ENCODE data around the gene MAML3. TPM values are rescaled to one million over a fixed set of nuclear protein-coding genes. Genes with fewer than 3 reads are reported as not detected.

Gene MAML3
- total RNA-seq, 2 experiments from 2014 or later, result 4.0 to 4.1 TPM

DNA sequence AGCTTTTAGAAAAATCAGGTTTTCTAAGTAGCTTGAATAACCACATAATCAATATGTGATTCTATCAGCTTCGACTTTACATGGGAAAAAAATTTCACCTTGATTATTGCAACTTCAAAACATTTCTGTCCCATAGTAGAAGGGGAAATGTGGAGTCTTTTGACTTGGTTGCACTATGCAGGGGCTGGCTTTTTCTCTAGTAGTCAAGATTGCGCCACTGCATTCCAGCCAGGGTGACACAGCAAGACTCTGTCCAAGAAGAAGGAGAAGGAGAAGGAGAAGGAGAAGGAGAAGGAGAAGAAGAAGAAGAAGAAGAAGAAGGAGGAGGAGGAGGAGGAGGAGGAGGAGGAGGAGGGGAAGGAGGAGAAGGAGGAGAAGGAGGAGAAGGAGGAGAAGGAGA is 84.9 kb downstream of the MAML3 start:
- Mint-ChIP-seq H3K4me3 (no peak overlapping the region), H3K27ac (no peak overlapping the region), H3K4me1 (ENCODE audit: low read depth) (peaks cover 43% of the 10 kb centered on the region), H3K27me3 (ENCODE audit: low read depth) (peaks cover 20% of the 10 kb centered on the region), H3K36me3 (ENCODE audit: low read depth) (peaks cover 10% of the 10 kb centered on the region), H3K9me3 (ENCODE audit: insufficient read depth) (no peaks in the 10 kb centered on the region)
- ChIA-PET POLR2A (no interaction called here), CTCF (interaction anchor here (0.9 to 1.8 kb wide), 2 partner anchors 17 to 56 kb away, joined by 3 to 10 read pairs; no protein-coding TSS in a partner anchor)
- DNase-seq (no peak), ATAC-seq (no peak)

DNA sequence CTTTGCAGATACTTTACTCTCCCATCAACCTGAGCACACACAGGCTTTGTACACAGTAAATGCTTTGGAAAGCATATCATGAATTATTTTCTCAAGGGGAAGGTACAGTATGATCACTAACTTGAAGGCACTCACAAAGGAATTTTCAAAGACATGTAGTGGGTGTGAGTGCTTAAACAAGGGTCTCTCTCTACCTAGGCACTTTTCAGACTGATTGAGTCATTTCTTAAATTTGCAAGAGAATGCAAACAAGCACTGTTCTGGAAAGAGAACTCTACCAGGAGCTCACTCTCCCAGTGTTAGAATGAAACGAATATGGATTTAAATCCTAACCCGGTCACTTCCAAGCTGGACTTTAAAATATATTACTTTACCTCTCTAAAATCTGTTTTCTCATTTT is 85.7 kb downstream of the MAML3 start:
- no peak overlapping the region for H3K4me3 Mint-ChIP-seq
- no peak overlapping the region for H3K27ac Mint-ChIP-seq
- ChIA-PET CTCF (interaction anchor here (0.7 to 1.8 kb wide), 3 partner anchors 17 to 75 kb away, joined by 3 to 10 read pairs (median 3); no protein-coding TSS in a partner anchor), POLR2A (no interaction called here)
- H3K27me3 Mint-ChIP-seq (ENCODE audit: low read depth), result peaks cover 16% of the 10 kb centered on the region
- peaks cover 36% of the 10 kb centered on the region for H3K4me1 Mint-ChIP-seq (ENCODE audit: low read depth)
- DNase-seq (no peak), ATAC-seq (no peak)
- H3K36me3 Mint-ChIP-seq (ENCODE audit: low read depth), result peaks cover 6% of the 10 kb centered on the region
- H3K9me3 Mint-ChIP-seq (ENCODE audit: insufficient read depth), result no peaks in the 10 kb centered on the region

DNA sequence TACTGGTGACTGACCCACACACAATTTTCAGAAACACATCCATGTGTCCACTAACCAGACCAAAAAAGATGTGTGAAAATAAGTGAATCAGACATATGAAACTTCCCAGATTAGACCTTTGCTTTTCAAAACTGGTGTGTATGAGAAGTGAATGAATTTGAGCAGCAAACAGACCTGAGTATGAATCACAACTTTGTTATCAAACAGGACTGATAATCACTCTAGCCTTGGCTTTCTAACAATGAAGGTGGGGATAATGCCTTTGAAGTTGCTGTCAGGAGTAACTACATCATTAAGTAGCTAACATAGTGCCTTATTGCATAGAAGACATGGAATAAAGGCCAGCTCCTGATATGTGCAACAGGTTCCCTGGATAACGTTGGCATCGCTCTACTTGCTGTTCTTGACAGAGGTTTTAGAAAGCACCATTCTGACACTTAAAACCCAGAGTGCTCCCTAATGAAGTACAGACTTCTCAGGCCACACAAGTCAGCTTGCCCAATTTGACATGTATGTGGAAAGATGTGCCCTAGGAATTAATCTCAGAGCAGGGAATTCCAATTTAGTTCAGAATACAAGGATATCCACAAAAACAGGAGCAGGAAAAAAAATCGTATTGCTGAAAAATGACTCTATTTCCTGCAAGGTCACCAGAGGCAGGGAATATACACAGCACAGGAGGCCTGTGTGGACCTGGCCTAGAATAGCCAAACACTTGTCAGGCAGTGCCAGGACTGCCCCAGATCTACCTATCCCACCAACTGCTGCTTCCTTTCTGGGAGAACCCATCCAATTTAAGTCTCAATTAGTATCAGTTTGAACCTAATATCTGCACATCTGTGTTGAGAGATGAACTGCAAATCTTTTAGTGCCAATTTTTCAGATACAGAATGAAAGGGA is 87.7 kb downstream of the MAML3 start:
- Mint-ChIP-seq H3K4me3 (no peak overlapping the region), H3K4me1 (ENCODE audit: low read depth) (peaks cover 18% of the 10 kb centered on the region), H3K27me3 (ENCODE audit: low read depth) (peaks cover 15% of the 10 kb centered on the region), H3K9me3 (ENCODE audit: insufficient read depth) (no peaks in the 10 kb centered on the region), H3K27ac (no peak overlapping the region), H3K36me3 (ENCODE audit: low read depth) (peaks cover 3% of the 10 kb centered on the region)
- ATAC-seq (no peak), DNase-seq (no peak)
- CTCF ChIA-PET, result no interaction called here
- POLR2A ChIA-PET, result no interaction called here

DNA sequence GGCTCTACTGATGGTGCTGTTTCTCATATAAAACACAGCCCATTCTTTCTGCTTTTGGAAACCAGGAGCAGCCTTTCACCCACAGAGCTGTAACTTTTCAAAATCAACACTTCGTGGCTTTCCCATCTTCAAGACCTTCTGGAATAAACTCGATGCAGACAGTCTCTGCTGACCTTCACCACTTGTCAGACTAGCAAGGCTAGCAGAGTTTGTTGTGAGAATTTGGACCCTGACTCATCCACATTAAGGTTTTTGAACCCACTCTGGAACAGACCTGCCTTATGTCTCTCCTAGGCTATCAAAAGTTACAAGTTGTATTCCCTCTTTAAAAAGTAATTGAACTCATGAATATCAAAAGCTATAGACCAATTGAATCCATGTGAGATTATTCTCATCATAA is 88.6 kb downstream of the MAML3 start:
- POLR2A ChIA-PET, result no interaction called here
- ATAC-seq (no peak), DNase-seq (no peak)
- peaks cover 15% of the 10 kb centered on the region for H3K27me3 Mint-ChIP-seq (ENCODE audit: low read depth)
- peaks cover 14% of the 10 kb centered on the region for H3K4me1 Mint-ChIP-seq (ENCODE audit: low read depth)
- H3K4me3 Mint-ChIP-seq, result no peak overlapping the region
- peaks cover 3% of the 10 kb centered on the region for H3K36me3 Mint-ChIP-seq (ENCODE audit: low read depth)
- no peaks in the 10 kb centered on the region for H3K9me3 Mint-ChIP-seq (ENCODE audit: insufficient read depth)
- CTCF ChIA-PET, result no interaction called here
- no peak overlapping the region for H3K27ac Mint-ChIP-seq

DNA sequence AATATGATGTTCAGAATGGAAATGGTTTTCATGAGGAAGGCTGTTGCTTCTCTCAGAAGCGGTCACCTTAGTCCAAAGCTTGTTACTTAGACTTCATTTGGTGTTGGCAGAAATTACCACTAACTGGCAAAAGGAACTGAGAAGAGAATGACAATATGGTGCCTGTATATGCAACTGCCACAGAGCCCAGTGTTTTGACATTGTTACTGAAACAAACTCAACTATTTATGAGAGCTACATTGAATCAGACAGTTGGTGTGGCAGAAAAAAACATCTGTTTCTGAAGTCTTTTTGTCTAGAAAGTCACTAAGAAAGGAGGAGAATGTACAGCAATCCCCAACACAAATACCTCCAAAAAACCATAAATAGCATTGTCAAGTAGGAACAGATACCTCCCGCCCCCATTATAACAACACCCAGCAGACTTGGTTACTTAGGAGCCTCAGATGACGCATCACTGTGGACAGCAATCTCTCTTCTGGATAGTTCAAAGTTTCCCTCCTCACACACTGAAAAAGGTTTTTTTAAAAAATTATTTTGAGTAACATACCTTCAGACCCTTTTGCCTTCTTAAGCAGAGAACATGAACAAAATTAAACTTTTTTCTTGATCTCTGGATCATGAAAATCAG is 92.2 kb downstream of the MAML3 start:
- Mint-ChIP-seq H3K4me3 (no peak overlapping the region), H3K27me3 (ENCODE audit: low read depth) (peaks cover 13% of the 10 kb centered on the region), H3K9me3 (ENCODE audit: insufficient read depth) (no peaks in the 10 kb centered on the region), H3K4me1 (ENCODE audit: low read depth) (peaks cover 11% of the 10 kb centered on the region), H3K27ac (no peak overlapping the region), H3K36me3 (ENCODE audit: low read depth) (peaks cover 2% of the 10 kb centered on the region)
- ChIA-PET POLR2A (interaction anchor here (1.8 kb wide), 1 partner anchor 9 kb away, joined by 7 read pairs; no protein-coding TSS in a partner anchor), CTCF (interaction anchor here (0.6 to 0.9 kb wide), 2 partner anchors 9 to 91 kb away, joined by 3 read pairs; no protein-coding TSS in a partner anchor)
- ATAC-seq (no peak), DNase-seq (no peak)

DNA sequence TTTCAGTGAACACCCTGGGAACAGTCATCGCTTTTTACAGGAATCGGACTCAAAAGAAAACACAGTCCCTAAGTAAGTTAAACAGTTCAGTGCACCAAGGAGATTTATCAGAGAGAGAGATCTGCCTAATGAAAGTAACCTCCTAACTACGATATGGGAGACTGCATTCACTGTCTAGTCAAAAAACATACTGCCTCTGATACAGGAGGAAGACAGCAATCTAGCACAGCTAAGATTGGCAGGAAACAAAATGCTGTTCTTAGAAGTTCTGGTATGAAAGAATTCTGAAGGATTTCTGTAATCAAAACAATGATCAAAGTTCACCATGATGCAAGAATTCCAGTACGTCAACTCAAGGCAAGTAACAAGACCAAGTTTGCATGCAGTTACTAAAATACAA is 92.8 kb downstream of the MAML3 start:
- Mint-ChIP-seq H3K4me1 (ENCODE audit: low read depth) (peaks cover 12% of the 10 kb centered on the region), H3K27me3 (ENCODE audit: low read depth) (peaks cover 14% of the 10 kb centered on the region), H3K36me3 (ENCODE audit: low read depth) (peaks cover 2% of the 10 kb centered on the region), H3K9me3 (ENCODE audit: insufficient read depth) (no peaks in the 10 kb centered on the region), H3K27ac (no peak overlapping the region), H3K4me3 (no peak overlapping the region)
- ChIA-PET CTCF (interaction anchor here (0.6 kb wide), 1 partner anchor 192 kb away, joined by 3 read pairs; no protein-coding TSS in a partner anchor), POLR2A (interaction anchor here (1.8 kb wide), 1 partner anchor 9 kb away, joined by 7 read pairs; no protein-coding TSS in a partner anchor)
- DNase-seq (no peak), ATAC-seq (no peak)

DNA sequence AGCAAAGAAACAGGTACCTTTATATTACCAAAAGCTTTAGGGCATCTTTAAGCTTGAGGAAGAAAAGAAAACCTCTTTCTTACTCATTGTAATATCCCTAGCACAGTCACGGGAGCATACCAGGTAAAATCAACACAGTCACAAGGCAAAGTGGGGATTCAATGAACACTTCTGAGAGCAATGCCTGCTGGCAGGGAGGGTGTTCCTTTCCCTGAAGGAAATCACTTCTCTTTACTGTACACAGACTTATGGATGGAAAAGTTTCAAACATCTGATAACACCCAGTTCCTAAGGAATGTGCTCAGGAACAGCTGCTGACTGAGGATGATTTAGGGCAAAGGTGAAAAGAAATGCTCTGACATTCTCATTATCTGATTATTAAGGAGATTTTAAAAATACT is 94.8 kb downstream of the MAML3 start:
- Mint-ChIP-seq H3K36me3 (ENCODE audit: low read depth) (peaks cover 2% of the 10 kb centered on the region), H3K27ac (no peak overlapping the region), H3K9me3 (ENCODE audit: insufficient read depth) (no peaks in the 10 kb centered on the region), H3K4me1 (ENCODE audit: low read depth) (peaks cover 28% of the 10 kb centered on the region), H3K4me3 (no peak overlapping the region), H3K27me3 (ENCODE audit: low read depth) (peaks cover 11% of the 10 kb centered on the region)
- ChIA-PET POLR2A (no interaction called here), CTCF (interaction anchor here (1.5 to 2.1 kb wide), 3 partner anchors 10 to 39 kb away, joined by 4 to 9 read pairs (median 5); no protein-coding TSS in a partner anchor)
- ATAC-seq (no peak), DNase-seq (no peak)

DNA sequence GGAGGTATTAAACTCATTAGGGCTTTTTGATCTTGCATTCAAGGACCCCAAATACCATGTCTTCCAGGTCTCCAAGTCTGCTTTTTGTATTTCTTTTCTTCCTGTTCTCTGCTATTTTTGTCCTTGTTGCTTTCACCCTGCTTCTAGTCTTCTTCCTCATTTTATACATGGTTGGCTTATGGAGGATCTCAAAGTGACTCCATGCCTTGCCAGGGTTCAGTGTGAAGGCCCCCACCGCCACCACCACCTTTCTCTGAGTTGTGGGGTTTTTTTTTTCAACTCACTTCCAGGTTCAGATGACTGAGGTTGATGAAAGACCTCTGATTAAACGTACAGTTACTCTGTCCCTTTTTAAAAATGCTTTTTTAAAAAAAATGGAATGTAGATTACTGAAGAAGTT is 96.3 kb downstream of the MAML3 start:
- H3K4me3 Mint-ChIP-seq, result no peak overlapping the region
- ChIA-PET POLR2A (interaction anchor here (0.6 kb wide), 1 partner anchor 21 kb away, joined by 3 read pairs; no protein-coding TSS in a partner anchor), CTCF (interaction anchor here (2.1 kb wide), 1 partner anchor 13 kb away, joined by 9 read pairs; no protein-coding TSS in a partner anchor)
- DNase-seq, result no peak
- H3K27ac Mint-ChIP-seq, result no peak overlapping the region
- peaks cover 11% of the 10 kb centered on the region for H3K27me3 Mint-ChIP-seq (ENCODE audit: low read depth)
- peaks cover 43% of the 10 kb centered on the region for H3K4me1 Mint-ChIP-seq (ENCODE audit: low read depth)
- H3K9me3 Mint-ChIP-seq (ENCODE audit: insufficient read depth), result no peaks in the 10 kb centered on the region
- no peak for ATAC-seq
- H3K36me3 Mint-ChIP-seq (ENCODE audit: low read depth), result peaks cover 2% of the 10 kb centered on the region

DNA sequence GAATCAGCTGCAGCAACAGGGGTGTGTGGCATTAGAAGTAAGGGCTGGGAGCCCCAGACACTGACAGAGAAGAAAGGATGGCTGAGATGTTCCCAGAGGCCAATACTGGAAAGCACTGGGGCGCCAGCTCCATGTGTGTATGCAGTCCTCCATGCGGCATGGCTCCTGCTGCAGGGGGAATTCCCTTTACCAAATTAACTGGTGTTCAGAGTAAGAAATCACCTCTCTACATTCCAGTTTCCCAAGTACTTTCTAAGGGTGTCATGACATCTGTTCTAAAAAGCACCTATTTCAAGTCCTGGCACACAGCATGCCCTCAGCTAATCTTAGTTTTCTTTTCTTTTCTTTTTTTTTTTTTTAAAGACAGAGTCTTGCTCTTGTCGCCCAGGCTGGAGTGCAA is 98.0 kb downstream of the MAML3 start:
- POLR2A ChIA-PET, result interaction anchor here (0.7 kb wide), 1 partner anchor 180 kb away, joined by 3 read pairs; no protein-coding TSS in a partner anchor
- H3K4me1 Mint-ChIP-seq (ENCODE audit: low read depth), result peaks cover 48% of the 10 kb centered on the region
- no peak overlapping the region for H3K4me3 Mint-ChIP-seq
- H3K27ac Mint-ChIP-seq, result no peak overlapping the region
- ATAC-seq, result no peak
- CTCF ChIA-PET, result interaction anchor here (0.6 kb wide), 1 partner anchor 198 kb away, joined by 3 read pairs; no protein-coding TSS in a partner anchor
- H3K9me3 Mint-ChIP-seq (ENCODE audit: insufficient read depth), result no peaks in the 10 kb centered on the region
- peaks cover 11% of the 10 kb centered on the region for H3K27me3 Mint-ChIP-seq (ENCODE audit: low read depth)
- peaks cover 2% of the 10 kb centered on the region for H3K36me3 Mint-ChIP-seq (ENCODE audit: low read depth)
- no peak for DNase-seq

DNA sequence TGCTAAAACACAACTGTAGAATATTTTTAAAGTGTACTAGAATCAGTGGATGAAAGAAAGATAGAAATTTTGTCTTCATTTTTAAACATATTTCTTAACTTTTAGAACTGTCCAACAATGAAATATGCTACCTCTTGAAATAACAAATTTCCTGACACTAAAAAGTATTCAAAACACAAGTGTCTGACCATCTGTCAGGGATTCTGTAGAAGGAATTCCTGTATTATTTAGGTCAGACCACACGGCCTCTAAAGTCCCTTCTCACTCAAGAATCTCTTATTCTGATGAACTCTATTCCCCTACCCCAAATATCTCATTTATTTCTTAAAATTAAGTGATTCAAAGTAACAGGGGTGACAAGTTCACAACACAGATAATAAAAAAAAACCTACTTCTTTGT is 99.1 kb downstream of the MAML3 start:
- ATAC-seq, result no peak
- Mint-ChIP-seq H3K27me3 (ENCODE audit: low read depth) (peaks cover 11% of the 10 kb centered on the region), H3K9me3 (ENCODE audit: insufficient read depth) (no peaks in the 10 kb centered on the region), H3K27ac (peak overlapping the region; percentile 51), H3K36me3 (ENCODE audit: low read depth) (peaks cover 2% of the 10 kb centered on the region), H3K4me3 (peak overlapping the region; percentile 9), H3K4me1 (ENCODE audit: low read depth) (peaks cover 57% of the 10 kb centered on the region)
- DNase-seq, result no peak
- ChIA-PET CTCF (interaction anchor here (1.0 to 1.6 kb wide), 3 partner anchors 15 to 99 kb away, joined by 3 to 8 read pairs (median 3); partner anchors contain the start of gene MAML3), POLR2A (no interaction called here)

DNA sequence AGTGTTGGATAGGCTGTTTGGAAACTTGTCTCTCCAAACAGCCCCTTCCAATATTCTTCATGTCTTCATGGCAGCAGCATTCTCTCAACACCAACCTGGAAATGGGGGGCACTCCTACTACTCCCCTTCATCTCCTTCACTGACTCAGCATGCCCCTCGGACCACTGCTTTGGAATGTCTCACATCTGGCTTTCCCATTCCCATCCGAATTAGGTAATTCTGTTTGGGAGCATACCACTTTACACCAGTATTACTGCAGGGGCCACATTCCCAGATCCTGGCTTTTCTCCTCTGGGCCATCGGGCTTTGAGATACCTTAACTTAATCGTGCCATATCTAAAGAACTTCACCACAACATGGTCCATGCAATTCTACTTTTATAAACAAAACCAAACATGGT is 100.8 kb downstream of the MAML3 start:
- CTCF ChIA-PET, result interaction anchor here (0.7 to 4.8 kb wide), 19 partner anchors 9 to 319 kb away, joined by 3 to 58 read pairs (median 8); partner anchors contain the start of gene MAML3
- Mint-ChIP-seq H3K4me1 (ENCODE audit: low read depth) (peaks cover 74% of the 10 kb centered on the region), H3K9me3 (ENCODE audit: insufficient read depth) (no peaks in the 10 kb centered on the region), H3K27ac (no peak overlapping the region), H3K4me3 (no peak overlapping the region), H3K36me3 (ENCODE audit: low read depth) (peaks cover 2% of the 10 kb centered on the region), H3K27me3 (ENCODE audit: low read depth) (peaks cover 12% of the 10 kb centered on the region)
- no peak for ATAC-seq
- DNase-seq, result no peak
- POLR2A ChIA-PET, result interaction anchor here (1.6 kb wide), 1 partner anchor 100 kb away, joined by 7 read pairs; the partner anchor contains the start of gene MAML3

Data from activated CD8-positive, alpha-beta T cell treated with anti-CD3 and anti-CD28 coated beads, Interleukin-2, amount 10 ng/mL, durations not matched to agents 7 days and 5 days (primary cell).